GM10266 (cell line): ENCODE results near the gene RHOT2.

Experiments used
- DNase-seq: peaks from one replicate; pipeline ENCODE4 v3.0.0; 2012; ENCODE audit errors: extremely low spot score
- CTCF ChIP-seq: IDR thresholded peaks from 2 replicates; pipeline ENCODE4 v1.5.1; 2012; ENCODE audit warnings: mild to moderate bottlenecking, low read depth; ENCODE audit not compliant: control insufficient read depth, insufficient read depth; ENCODE audit errors: missing control alignments

Gene RHOT2

GRCh38 chr16:700684-701584, 33.0 kb downstream of the RHOT2 start:
- DNase-seq = peak; percentile 74

GRCh38 chr16:702341-702740, 34.4 kb downstream of the RHOT2 start:
- TF ChIP-seq CTCF = no peak
- DNase-seq = no peak

More at GRCh38 chr16:700684-701584, 33.0 kb downstream of the RHOT2 start:
- no peak for TF ChIP-seq CTCF

DNA sequence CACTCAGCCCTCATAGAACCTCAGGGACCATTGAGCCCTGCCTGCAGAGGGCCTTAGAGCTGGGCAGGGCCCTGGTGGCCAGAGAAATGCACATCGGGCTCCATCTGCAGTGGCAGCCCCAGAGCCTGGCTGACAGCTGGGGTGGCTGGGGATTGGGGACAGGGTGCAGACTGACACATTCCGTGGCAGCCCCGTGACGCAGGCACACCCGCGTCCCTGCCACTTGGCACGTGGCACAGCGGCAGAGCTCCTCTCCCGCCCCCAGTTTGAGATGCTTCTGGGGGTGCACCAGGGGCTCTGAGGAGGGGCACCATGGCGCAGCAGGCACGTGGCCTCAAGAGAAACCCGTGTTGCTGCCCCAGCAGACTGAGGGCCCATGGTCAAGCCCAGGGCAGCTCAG, 35.5 kb downstream of the RHOT2 start:
- no peak for TF ChIP-seq CTCF
- DNase-seq = no peak

DNA sequence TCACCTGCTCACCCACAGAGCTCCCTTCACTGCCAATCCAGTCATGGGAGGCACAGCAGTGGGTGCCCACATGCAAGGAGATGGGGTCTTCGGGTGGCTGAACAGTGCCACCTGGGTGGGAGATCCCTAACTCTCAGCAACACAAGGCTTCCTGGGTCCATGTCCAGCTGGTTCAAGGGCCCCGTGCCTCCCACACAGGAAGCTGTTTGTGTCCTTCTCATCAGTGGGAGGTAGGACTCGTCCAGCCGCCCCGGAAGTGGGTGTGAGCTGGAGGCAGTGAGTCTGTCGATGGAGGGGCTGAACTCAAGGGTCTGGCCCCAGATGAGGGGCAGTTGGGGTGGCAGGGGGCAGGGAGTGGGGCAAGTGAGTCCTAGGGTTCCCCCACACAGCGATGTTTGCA, 36.1 kb downstream of the RHOT2 start:
- DNase-seq = no peak
- TF ChIP-seq CTCF = no peak

GRCh38 chr16:704552-705380, 36.8 kb downstream of the RHOT2 start:
- no peak for TF ChIP-seq CTCF
- DNase-seq = no peak

DNA sequence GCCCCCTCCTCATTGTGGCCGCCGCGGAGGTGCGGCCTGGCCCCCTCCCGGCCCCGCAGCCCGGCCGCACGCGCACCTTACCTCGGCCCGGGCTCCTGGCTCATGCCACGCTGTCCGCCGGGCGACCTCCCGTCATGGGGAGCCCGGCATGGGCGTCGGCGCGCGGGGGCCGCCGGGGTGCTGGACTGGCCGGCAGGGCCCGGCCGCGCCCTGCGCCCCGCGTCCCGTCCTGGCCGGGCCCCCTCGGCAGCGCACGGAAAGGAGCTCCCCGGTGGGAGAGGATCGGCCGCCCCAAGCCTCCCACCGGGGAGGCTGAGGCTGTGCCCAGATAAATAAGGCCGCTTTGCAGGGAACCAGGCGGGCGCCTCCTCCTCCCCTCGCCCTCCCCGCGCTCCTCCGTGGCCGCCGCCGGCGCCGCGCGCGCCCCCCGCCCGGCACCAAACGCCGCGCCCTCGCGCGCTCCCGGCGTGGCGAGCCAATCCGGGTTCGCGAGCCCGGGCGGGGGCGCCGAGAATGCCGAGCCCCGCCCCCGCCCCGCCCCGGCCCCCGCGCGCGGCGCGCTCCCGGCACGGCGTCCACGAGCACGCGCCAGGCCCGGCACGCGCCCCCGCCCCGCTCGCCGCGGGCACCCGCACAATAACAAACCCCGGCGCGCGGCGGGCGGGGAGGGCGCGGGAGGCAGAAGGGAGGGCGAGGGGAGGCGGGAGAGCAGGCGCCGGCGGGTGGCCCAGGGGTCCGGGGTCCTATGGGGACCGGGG, 37.7 kb downstream of the RHOT2 start, which contains the start of gene FBXL16:
Gene FBXL16, minus strand, starts transcription at position 371 of the 758 bp plus-strand sequence. CDS start 8,396 bp downstream, outside the sequence.
- TF ChIP-seq CTCF = no peak
- DNase-seq = no peak
